ENCODE measurements around the gene ALOX15B. TPM values are rescaled to one million over a fixed set of nuclear protein-coding genes. Genes with fewer than 3 reads are reported as not detected.
"Not testable (repeated sequence)": the region's sequence is repeated elsewhere in the genome, so short reads cannot be mapped to it uniquely, and the experiment has no call there.

The ALOX15B gene
- total RNA-seq, 1 donor from 2014 or later, result 5.8 TPM

- Histone ChIP-seq H3K4me3 (ENCODE audit: low read depth, low read length) (no peak overlapping the region), H3K36me3 (ENCODE audit: control insufficient read depth, insufficient read depth, low read length) (no peaks in the 10 kb centered on the region), H3K27me3 (ENCODE audit: control insufficient read depth, insufficient read depth, low read length) (no peaks in the 10 kb centered on the region)
- DNase-seq (ENCODE audit: low read depth) (no peak), FAIRE-seq (no peak)
- TF ChIP-seq, protein P1, sequence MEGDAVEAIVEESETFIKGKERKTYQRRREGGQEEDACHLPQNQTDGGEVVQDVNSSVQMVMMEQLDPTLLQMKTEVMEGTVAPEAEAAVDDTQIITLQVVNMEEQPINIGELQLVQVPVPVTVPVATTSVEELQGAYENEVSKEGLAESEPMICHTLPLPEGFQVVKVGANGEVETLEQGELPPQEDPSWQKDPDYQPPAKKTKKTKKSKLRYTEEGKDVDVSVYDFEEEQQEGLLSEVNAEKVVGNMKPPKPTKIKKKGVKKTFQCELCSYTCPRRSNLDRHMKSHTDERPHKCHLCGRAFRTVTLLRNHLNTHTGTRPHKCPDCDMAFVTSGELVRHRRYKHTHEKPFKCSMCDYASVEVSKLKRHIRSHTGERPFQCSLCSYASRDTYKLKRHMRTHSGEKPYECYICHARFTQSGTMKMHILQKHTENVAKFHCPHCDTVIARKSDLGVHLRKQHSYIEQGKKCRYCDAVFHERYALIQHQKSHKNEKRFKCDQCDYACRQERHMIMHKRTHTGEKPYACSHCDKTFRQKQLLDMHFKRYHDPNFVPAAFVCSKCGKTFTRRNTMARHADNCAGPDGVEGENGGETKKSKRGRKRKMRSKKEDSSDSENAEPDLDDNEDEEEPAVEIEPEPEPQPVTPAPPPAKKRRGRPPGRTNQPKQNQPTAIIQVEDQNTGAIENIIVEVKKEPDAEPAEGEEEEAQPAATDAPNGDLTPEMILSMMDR (IDR thresholded peaks at IDR 0.05; ENCODE audit: insufficient read depth, low read length, severe bottlenecking), result no peak
These were observed 17.9 kb upstream of the ALOX15B start for GRCh38 chr17:8020776-8021564.

DNA sequence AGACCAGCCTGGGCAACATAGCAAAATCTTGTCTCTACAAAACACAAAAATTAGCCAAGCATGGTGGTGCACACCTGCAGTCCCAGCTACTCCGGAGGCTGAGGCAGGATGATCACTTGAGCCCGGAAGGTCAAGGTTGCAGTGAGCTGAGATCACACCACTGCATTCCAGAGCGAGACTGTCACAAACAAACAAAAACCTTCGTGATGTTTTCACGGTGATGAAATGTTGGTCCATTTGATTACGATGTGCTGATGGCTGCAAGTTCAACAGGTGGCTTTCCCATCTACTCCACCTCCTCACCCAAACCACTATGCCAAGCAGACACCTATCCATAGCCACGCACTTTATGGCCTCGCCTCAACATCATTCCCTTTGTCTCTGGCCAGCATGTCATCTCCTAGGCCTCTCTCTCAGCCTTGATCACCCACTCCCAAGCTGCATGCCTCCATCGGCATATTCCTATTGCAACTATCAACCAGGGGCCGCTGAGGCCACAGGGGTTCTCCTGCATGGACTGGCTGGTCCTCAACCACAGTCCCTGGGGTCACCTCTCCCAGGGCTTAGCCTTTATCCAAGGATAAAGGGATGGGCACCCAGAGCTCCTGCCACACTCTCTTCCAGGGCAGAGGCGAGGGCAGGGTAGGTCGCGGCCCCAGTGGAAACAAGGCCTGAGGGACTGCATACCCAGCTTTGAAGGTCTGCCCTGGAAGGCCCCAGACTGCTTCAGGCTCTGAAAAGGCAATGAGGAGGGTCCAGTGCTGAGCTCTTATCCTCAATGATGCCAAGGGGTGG lies 17.1 kb upstream of the ALOX15B start:
- no peaks in the 10 kb centered on the region for H3K27me3 ChIP-seq (ENCODE audit: control insufficient read depth, insufficient read depth, low read length)
- TF ChIP-seq, protein P1 (IDR thresholded peaks at IDR 0.05; ENCODE audit: insufficient read depth, low read length, severe bottlenecking), result no peak
- DNase-seq (ENCODE audit: low read depth) (peak; percentile 27), FAIRE-seq (peak; percentile 77)
- H3K4me3 ChIP-seq (ENCODE audit: low read depth, low read length), result no peak overlapping the region
- H3K36me3 ChIP-seq (ENCODE audit: control insufficient read depth, insufficient read depth, low read length), result no peaks in the 10 kb centered on the region

- Histone ChIP-seq H3K4me3 (ENCODE audit: low read depth, low read length) (no peak overlapping the region), H3K36me3 (ENCODE audit: control insufficient read depth, insufficient read depth, low read length) (no peaks in the 10 kb centered on the region), H3K27me3 (ENCODE audit: control insufficient read depth, insufficient read depth, low read length) (no peaks in the 10 kb centered on the region)
- peak; percentile 49 for DNase-seq (ENCODE audit: low read depth)
- FAIRE-seq, result no peak
- TF ChIP-seq, protein P1 (IDR thresholded peaks at IDR 0.05; ENCODE audit: insufficient read depth, low read length, severe bottlenecking), result no peak
These were observed 16.4 kb upstream of the ALOX15B start for GRCh38 chr17:8022360-8023003.

GRCh38 chr17:8024161-8024560 lies 14.7 kb upstream of the ALOX15B start:
- not testable (repeated sequence) for H3K4me3 ChIP-seq (ENCODE audit: low read depth, low read length); FAIRE-seq; H3K27me3 ChIP-seq (ENCODE audit: control insufficient read depth, insufficient read depth, low read length); DNase-seq (ENCODE audit: low read depth); H3K36me3 ChIP-seq (ENCODE audit: control insufficient read depth, insufficient read depth, low read length)

DNA sequence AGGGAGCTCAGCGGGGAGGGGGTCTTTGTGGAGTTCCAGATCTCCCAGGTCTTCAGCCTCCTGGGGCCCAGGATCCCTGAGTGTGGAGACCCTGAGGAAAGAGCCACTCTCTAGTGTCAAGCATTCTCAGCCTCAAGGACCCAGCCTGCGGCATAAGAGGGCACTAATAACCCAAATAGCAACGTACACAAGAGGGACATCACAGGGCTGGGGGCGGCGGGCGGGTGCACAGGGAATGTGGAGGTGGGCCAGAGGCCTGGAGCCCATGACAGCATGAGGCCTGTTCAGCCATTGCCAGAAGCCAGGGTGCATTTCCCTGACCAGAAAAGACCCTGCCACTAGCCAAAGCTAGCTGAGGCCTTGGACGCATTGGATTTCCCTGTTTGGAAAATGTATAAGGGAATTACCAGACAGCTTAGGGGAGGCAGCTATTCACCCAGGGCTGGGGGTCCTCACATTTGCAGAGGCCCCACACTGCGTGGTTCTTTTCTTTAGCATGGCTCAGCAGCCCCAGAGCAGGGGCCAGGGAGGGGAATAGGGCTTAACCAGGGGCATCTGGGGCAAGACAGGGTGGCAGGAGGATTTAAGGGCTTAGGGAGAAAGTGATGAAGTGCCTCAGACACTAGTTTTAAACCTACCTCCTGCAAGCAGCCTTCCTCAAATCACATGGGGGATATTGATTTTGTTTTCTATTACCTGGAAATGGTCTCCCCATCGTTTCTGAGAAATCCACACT lies 13.5 kb upstream of the ALOX15B start:
- Histone ChIP-seq H3K36me3 (ENCODE audit: control insufficient read depth, insufficient read depth, low read length) (no peaks in the 10 kb centered on the region), H3K4me3 (ENCODE audit: low read depth, low read length) (no peak overlapping the region), H3K27me3 (ENCODE audit: control insufficient read depth, insufficient read depth, low read length) (no peaks in the 10 kb centered on the region)
- TF ChIP-seq, protein P1 (IDR thresholded peaks at IDR 0.05; ENCODE audit: insufficient read depth, low read length, severe bottlenecking), result no peak
- peak; percentile 23 for FAIRE-seq
- no peak for DNase-seq (ENCODE audit: low read depth)
